ENCODE results near the gene IRAK1. TPM values are rescaled to one million over a fixed set of nuclear protein-coding genes. Genes with fewer than 3 reads are reported as not detected.

Gene IRAK1
- total and polyA plus RNA-seq, 2 donors (not counting 3 experiments of a cell fraction or from before 2014, with no cell fraction given) = 63.6 to 138 TPM

DNA sequence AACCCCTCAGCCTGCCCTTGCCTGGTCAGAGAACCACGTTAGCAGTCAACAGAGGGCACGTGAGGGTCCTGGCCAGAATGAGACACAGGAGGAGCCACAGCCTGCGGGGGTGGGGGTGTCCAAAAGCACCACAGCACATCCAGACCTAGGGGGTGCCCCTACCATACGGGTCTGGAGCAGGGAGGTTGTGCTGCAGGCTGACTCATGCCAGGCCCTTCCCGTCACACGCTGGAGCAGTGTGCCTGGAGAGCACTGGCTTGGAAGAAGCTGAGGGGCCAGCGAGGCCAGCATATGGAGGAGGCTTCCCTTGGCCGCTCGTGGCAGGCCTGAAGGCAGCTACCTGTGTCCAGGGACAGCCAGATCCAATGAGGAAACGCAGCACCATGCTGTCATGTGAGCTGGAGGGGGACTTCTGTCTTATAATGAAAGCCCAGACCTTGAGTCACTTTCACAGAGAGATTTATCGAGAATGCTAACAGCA is 1.5 kb upstream of the IRAK1 start:
- Histone ChIP-seq H3K79me2 (ENCODE audit: control insufficient read depth, insufficient read depth, low read length) (peaks cover 27% of the 10 kb centered on the region), H3K4me1 (ENCODE audit: control insufficient read depth, extremely low read depth, insufficient read depth, low read length) (peaks cover 25% of the 10 kb centered on the region), H3K27me3 (ENCODE audit: control insufficient read depth in 2 of 2, insufficient read depth in 2 of 2, low read length in 2 of 2) (no peaks in the 10 kb centered on the region), H3K9me1 (replicated peaks; ENCODE audit: control insufficient read depth, extremely low read depth, insufficient read depth, low read length) (no peaks in the 10 kb centered on the region), H3K4me2 (ENCODE audit: insufficient read depth, low read length) (peak overlapping the region; percentile 2), H3K4me3 (replicated peaks in 1 of 3; ENCODE audit: insufficient read depth in 1 of 3, low read depth in 1 of 3, low read length in 3 of 3) (no peak overlapping the region), H3K9ac (replicated peaks; ENCODE audit: extremely low read depth, insufficient read depth, low read length) (no peak overlapping the region), H3K27ac (ENCODE audit: insufficient read depth, low read depth, low read length) (peak overlapping the region; percentile 90), H3K36me3 (ENCODE audit: control insufficient read depth in 2 of 2, extremely low read depth in 1 of 2, insufficient read depth in 2 of 2, low read length in 2 of 2) (peaks cover 0 to 10% of the 10 kb centered on the region in 2 experiments), H4K20me1 (replicated peaks; ENCODE audit: control insufficient read depth, extremely low read depth, insufficient read depth, low read length) (no peaks in the 10 kb centered on the region), H2AFZ (ENCODE audit: low read depth, low read length) (no peak overlapping the region), H3K9me3 (replicated peaks; ENCODE audit: control insufficient read depth, insufficient read depth, low read length) (no peaks in the 10 kb centered on the region)
- TF ChIP-seq POLR2A (IDR thresholded peaks at IDR 0.05; ENCODE audit: low read depth, low read length) = no peak
- TF ChIP-seq, protein P1, sequence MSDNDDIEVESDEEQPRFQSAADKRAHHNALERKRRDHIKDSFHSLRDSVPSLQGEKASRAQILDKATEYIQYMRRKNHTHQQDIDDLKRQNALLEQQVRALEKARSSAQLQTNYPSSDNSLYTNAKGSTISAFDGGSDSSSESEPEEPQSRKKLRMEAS (IDR thresholded peaks at IDR 0.05; ENCODE audit: insufficient read depth, insufficient read length) = no peak
- no peak for TF ChIP-seq EZH2 (IDR thresholded peaks at IDR 0.05; ENCODE audit: borderline replicate concordance, low read depth, low read length, severe bottlenecking)
- no peak for TF ChIP-seq GATA2 (IDR thresholded peaks at IDR 0.05; ENCODE audit: insufficient read depth, insufficient read length, low read depth, low read length)
- TF ChIP-seq FOS (IDR thresholded peaks at IDR 0.05; ENCODE audit: borderline replicate concordance, insufficient read depth, low read length) = no peak
- TF ChIP-seq, protein P2, sequence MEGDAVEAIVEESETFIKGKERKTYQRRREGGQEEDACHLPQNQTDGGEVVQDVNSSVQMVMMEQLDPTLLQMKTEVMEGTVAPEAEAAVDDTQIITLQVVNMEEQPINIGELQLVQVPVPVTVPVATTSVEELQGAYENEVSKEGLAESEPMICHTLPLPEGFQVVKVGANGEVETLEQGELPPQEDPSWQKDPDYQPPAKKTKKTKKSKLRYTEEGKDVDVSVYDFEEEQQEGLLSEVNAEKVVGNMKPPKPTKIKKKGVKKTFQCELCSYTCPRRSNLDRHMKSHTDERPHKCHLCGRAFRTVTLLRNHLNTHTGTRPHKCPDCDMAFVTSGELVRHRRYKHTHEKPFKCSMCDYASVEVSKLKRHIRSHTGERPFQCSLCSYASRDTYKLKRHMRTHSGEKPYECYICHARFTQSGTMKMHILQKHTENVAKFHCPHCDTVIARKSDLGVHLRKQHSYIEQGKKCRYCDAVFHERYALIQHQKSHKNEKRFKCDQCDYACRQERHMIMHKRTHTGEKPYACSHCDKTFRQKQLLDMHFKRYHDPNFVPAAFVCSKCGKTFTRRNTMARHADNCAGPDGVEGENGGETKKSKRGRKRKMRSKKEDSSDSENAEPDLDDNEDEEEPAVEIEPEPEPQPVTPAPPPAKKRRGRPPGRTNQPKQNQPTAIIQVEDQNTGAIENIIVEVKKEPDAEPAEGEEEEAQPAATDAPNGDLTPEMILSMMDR (IDR thresholded peaks at IDR 0.05; ENCODE audit: extremely low read depth in 1 of 2, insufficient read depth in 1 of 2, low read depth in 1 of 2, low read length in 2 of 2) = no peak
- TF ChIP-seq MYC (IDR thresholded peaks at IDR 0.05; ENCODE audit: low read depth, low read length) = no peak
- TF ChIP-seq JUN (IDR thresholded peaks at IDR 0.05; ENCODE audit: borderline replicate concordance, insufficient read depth, insufficient read length, low read depth) = no peak
- TF ChIP-seq POLR2AphosphoS5 (IDR thresholded peaks at IDR 0.05; ENCODE audit: insufficient read depth, low read depth, low read length) = no peak
- intact Hi-C loops (cut with micrococcal nuclease) (loop anchor here (2.0 kb wide), 1 partner anchor 76 kb away; the partner anchor contains the start of gene MECP2), dilution Hi-C loops (cut with MboI; ENCODE audit: extremely low pct_ligation_motif_present, low sequenced_read_pairs) (no loop called here)
- POLR2A ChIA-PET = no interaction called here
- FAIRE-seq (peak; percentile 83), DNase-seq (ENCODE audit: low read depth, low spot score) (peak; percentile 56)
- BruUV-seq (replicated peaks) = no TSS peak
- CTCF ChIA-PET = interaction anchor here (1.0 to 3.5 kb wide), 4 partner anchors 19 to 47 kb away, joined by 3 to 14 read pairs (median 4); no protein-coding TSS in a partner anchor

Data from endothelial cell of umbilical vein (primary cell).